GM23338 (cell line): ENCODE results near the gene MIR17HG.
A peak's percentile ranks its signal among the peaks of the same experiment; 100 is the strongest.

Experiments
- CREB1 ChIP-seq: fragments of 250-450 bp; sonication (Bioruptor Pico); IDR thresholded peaks from 2 replicates; pipeline ENCODE4 v1.5.0; 2020; ENCODE audit warnings: low read depth, mild to moderate bottlenecking, moderate library complexity
- ETS1 ChIP-seq: IDR thresholded peaks from 2 replicates; pipeline ENCODE4 v1.6.1; 2016; ENCODE audit warnings: antibody characterized with exemption
- EZH2 ChIP-seq: fragments of 200-600 bp; sonication (generic); IDR thresholded peaks from one replicate; pipeline ENCODE4 v1.8.0; 2017; ENCODE audit warnings: antibody characterized with exemption, mild to moderate bottlenecking, low read depth; ENCODE audit not compliant: unreplicated experiment
- EZH2phosphoT487 ChIP-seq: fragments of 200-600 bp; sonication (generic); IDR thresholded peaks from one replicate; pipeline ENCODE4 v1.8.1; 2018; ENCODE audit warnings: antibody characterized with exemption; ENCODE audit not compliant: unreplicated experiment
- JUNB ChIP-seq: IDR thresholded peaks from one replicate; pipeline ENCODE4 v1.6.1; 2016; ENCODE audit warnings: antibody characterized with exemption; ENCODE audit not compliant: unreplicated experiment
- NANOG ChIP-seq: IDR thresholded peaks from 2 replicates; pipeline ENCODE4 v1.6.1; 2016; ENCODE audit warnings: antibody characterized with exemption, borderline replicate concordance
- POLR2AphosphoS5 ChIP-seq: IDR thresholded peaks from 2 replicates; pipeline ENCODE4 v1.6.1; 2016; ENCODE audit warnings: antibody characterized with exemption, low read depth
- REST ChIP-seq: IDR thresholded peaks from one replicate; pipeline ENCODE4 v1.6.1; 2018; ENCODE audit warnings: antibody characterized with exemption; ENCODE audit not compliant: unreplicated experiment
- STAT1 ChIP-seq: IDR thresholded peaks from one replicate; pipeline ENCODE4 v1.6.1; 2016; ENCODE audit warnings: antibody characterized with exemption; ENCODE audit not compliant: unreplicated experiment
- ZNF114 ChIP-seq: fragments of 250-450 bp; sonication (Bioruptor Pico); IDR thresholded peaks from 2 replicates; pipeline ENCODE4 v1.5.0; 2020; ENCODE audit warnings: mild to moderate bottlenecking, moderate library complexity
- ZNF331 ChIP-seq: fragments of 250-450 bp; sonication (Bioruptor Pico); IDR thresholded peaks from 2 replicates; pipeline ENCODE4 v1.5.0; 2020; ENCODE audit warnings: low read depth, mild to moderate bottlenecking, moderate library complexity
- TF ChIP-seq, protein P1 (sequence below), 2 experiments: fragments of 200-600 bp in 1 of 2; sonication (generic) in 1 of 2; conservative IDR thresholded peaks; 2 replicates each; pipeline versions ENCODE4 v1.5.1 to v1.6.1; 2016 to 2017; ENCODE audit warnings: antibody characterized with exemption in 2 of 2, low read depth in 2 of 2, mild to moderate bottlenecking in 2 of 2, moderate library complexity in 1 of 2

GRCh38 chr13:91355826-91356710, 8.6 kb downstream of the MIR17HG start:
- TF ChIP-seq, protein P1, sequence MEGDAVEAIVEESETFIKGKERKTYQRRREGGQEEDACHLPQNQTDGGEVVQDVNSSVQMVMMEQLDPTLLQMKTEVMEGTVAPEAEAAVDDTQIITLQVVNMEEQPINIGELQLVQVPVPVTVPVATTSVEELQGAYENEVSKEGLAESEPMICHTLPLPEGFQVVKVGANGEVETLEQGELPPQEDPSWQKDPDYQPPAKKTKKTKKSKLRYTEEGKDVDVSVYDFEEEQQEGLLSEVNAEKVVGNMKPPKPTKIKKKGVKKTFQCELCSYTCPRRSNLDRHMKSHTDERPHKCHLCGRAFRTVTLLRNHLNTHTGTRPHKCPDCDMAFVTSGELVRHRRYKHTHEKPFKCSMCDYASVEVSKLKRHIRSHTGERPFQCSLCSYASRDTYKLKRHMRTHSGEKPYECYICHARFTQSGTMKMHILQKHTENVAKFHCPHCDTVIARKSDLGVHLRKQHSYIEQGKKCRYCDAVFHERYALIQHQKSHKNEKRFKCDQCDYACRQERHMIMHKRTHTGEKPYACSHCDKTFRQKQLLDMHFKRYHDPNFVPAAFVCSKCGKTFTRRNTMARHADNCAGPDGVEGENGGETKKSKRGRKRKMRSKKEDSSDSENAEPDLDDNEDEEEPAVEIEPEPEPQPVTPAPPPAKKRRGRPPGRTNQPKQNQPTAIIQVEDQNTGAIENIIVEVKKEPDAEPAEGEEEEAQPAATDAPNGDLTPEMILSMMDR (conservative IDR thresholded peaks at IDR 0.05; ENCODE audit: low read depth in 2 of 2) = no peak
- no peak for TF ChIP-seq EZH2
- no peak for TF ChIP-seq EZH2phosphoT487
- TF ChIP-seq CREB1 (CRISPR knock-in tag) = no peak
- no peak for TF ChIP-seq REST
- 0 out of 2 replicates have a peak, but pooled peaks have one; percentile 14 for TF ChIP-seq POLR2AphosphoS5
- TF ChIP-seq ETS1 = no peak
- no peak for TF ChIP-seq JUNB
- TF ChIP-seq ZNF114 (CRISPR knock-in tag) = no peak
- no peak for TF ChIP-seq STAT1
- TF ChIP-seq NANOG = no peak
- TF ChIP-seq ZNF331 (CRISPR knock-in tag) = no peak
